Measurements from ENCODE around the gene CDT1.

CDT1 gene

GRCh38 chr16:88803264-88803987 is at the start of gene CDT1:
Gene CDT1, plus strand, starts transcription at chr16:88803789. Its CDS starts 43 bp downstream, at chr16:88803832.
- H3K9me3 Mint-ChIP-seq = no peaks in the 10 kb centered on the region
- TF ChIP-seq CTCF (IDR thresholded peaks at IDR 0.05) = no peak
- peak; percentile 84 for DNase-seq
- peaks cover 3% of the 10 kb centered on the region for H3K36me3 Mint-ChIP-seq (ENCODE audit: low read depth)
- H3K27me3 Mint-ChIP-seq (ENCODE audit: low read depth, poor library complexity) = no peaks in the 10 kb centered on the region
- H3K27ac Mint-ChIP-seq = no peak within 1 kb of the TSS
- no peaks in the 10 kb centered on the region for H3K4me1 Mint-ChIP-seq
- H3K4me3 Mint-ChIP-seq = peak within 1 kb of the TSS; percentile 83

GRCh38 chr16:88754109-88754911 is 49.3 kb upstream of the CDT1 start:
- no peak overlapping the region for H3K27ac Mint-ChIP-seq
- no peak overlapping the region for H3K4me3 Mint-ChIP-seq
- H3K4me1 Mint-ChIP-seq = peaks cover 12% of the 10 kb centered on the region
- peaks cover 4% of the 10 kb centered on the region for H3K9me3 Mint-ChIP-seq
- no peaks in the 10 kb centered on the region for H3K36me3 Mint-ChIP-seq (ENCODE audit: low read depth)
- H3K27me3 Mint-ChIP-seq (ENCODE audit: low read depth, poor library complexity) = peaks cover 12% of the 10 kb centered on the region
- no peak for TF ChIP-seq CTCF (IDR thresholded peaks at IDR 0.05)
- DNase-seq = no peak

DNA sequence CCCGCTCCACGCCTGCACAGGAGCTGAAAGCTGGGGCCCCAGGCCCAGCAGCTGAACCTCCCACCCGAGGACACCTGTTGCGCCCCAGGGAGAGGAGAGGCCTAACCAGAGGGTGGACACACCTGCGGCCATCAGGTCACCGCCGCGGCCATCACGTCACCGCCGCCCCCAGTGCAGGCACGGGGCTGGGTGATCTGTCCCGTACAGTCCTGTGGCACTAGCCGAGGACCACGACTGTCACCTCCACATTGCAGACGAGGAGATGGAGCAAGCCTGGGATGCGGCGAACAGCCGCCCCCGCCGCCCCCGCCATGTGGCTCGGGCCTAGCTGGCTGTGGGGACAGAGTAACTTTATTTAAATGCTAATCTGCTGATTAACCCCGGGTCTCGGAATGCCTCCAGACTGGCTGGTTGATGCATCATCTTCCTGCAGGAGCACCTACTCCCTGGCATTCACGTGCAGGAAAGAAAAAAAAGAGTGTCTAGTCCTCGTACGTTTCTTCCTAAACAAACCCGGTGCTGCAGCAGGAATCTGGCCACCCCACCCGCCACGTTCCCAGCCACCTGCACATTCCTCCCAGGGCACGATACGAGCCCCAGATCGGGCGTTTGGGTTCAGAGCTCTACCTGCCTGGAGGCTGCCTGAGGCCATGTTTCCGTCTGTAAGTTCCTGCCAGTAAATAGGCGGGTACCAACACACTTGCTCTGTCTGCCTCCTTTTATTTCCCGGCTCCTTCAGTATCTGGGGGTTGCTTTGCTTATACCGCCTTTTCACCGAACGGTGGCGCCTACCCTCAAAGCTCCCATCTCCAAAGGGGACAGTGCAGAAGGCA is 48.5 kb upstream of the CDT1 start:
- peaks cover 18% of the 10 kb centered on the region for H3K4me1 Mint-ChIP-seq
- H3K9me3 Mint-ChIP-seq = peaks cover 4% of the 10 kb centered on the region
- no peak overlapping the region for H3K27ac Mint-ChIP-seq
- peak; percentile 56 for DNase-seq
- no peaks in the 10 kb centered on the region for H3K36me3 Mint-ChIP-seq (ENCODE audit: low read depth)
- H3K27me3 Mint-ChIP-seq (ENCODE audit: low read depth, poor library complexity) = peaks cover 12% of the 10 kb centered on the region
- TF ChIP-seq CTCF (IDR thresholded peaks at IDR 0.05) = peak; percentile 42
- H3K4me3 Mint-ChIP-seq = no peak overlapping the region

DNA sequence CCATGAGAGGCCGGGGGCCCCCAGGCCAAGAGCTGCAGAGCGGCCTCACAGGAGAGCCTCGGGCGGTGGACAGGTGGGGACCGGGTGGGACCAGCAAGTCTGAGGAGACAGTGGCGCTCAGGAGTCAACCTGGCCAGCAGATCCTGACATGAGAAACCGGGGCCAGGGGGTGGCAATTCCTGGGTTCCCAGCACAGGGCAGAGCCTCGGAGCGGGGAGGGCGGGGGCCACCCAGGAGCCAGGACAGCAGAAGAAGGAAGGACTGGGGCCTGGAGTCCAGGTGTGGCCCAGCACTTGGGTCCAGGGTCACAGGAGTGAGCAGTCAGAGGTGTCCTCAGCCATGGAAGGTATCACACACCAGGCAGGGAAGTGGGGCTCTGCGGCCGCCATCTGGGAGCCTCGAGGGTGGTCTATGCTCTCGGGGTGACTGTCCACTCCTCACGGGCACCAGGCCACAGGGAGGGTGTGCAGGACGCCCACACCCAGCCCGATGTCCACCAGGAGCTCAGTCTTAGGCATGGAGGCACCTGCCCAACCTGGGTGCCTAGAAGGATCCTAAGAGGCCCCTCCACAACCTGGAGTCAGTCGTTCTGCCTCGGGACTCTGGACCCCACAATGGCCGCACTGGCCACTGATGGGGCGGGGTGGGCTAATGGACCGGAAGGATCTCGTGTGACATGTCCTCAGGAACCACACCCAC is 47.7 kb upstream of the CDT1 start:
- Mint-ChIP-seq H3K4me1 (peaks cover 20% of the 10 kb centered on the region), H3K36me3 (ENCODE audit: low read depth) (no peaks in the 10 kb centered on the region), H3K27ac (no peak overlapping the region), H3K9me3 (peaks cover 4% of the 10 kb centered on the region), H3K27me3 (ENCODE audit: low read depth, poor library complexity) (peaks cover 14% of the 10 kb centered on the region), H3K4me3 (no peak overlapping the region)
- DNase-seq = no peak
- no peak for TF ChIP-seq CTCF (IDR thresholded peaks at IDR 0.05)

DNA sequence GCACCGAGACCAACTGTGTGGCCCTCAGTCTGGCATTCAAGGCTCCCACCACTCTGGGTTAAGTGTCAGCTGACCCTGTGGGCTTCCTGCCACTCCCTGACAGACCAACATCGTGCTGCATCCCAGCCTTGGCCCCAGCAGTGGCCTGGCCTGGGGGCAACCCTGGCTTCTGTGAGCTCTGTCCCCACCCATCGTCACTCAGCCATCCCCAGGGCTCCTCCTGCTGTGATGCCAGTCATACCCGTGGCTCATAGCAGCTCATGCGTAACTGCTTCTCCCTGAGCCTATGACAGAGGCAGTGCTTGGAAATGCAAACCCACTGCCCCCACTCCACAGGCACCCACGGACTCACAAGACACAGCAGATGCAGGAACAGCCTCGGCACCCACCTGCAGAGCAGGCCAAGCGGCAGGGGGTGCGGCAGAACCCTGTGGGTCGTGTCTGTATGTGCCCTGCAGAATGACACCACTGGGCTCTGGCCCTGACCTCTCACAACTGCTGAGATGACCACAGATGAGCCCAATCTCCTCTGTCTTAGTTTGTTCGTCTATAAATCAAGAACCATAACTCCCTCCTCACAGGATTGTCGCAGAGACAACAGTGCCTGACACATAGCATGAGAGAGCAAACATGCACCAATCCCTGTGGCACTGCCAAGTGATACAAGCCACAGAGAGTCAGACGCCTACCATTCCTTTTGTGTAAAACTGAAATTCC is 45.2 kb upstream of the CDT1 start:
- no peak for DNase-seq
- peaks cover 16% of the 10 kb centered on the region for H3K27me3 Mint-ChIP-seq (ENCODE audit: low read depth, poor library complexity)
- H3K36me3 Mint-ChIP-seq (ENCODE audit: low read depth) = no peaks in the 10 kb centered on the region
- peaks cover 24% of the 10 kb centered on the region for H3K4me1 Mint-ChIP-seq
- peaks cover 4% of the 10 kb centered on the region for H3K9me3 Mint-ChIP-seq
- H3K4me3 Mint-ChIP-seq = no peak overlapping the region
- TF ChIP-seq CTCF (IDR thresholded peaks at IDR 0.05) = no peak
- no peak overlapping the region for H3K27ac Mint-ChIP-seq
